Neural cell (in vitro differentiated cells): Measurements from ENCODE around the gene ETV6. TPM values are rescaled to one million over a fixed set of nuclear protein-coding genes. Genes with fewer than 3 reads are reported as not detected.

ENCODE experiments used
- H2AFZ ChIP-seq: fragments of 200-600, 300-800 bp; sonication (generic), shearing (Covaris generic); 2 replicates; pipeline ENCODE4 v1.6.0; 2014; ENCODE audit warnings: low read depth, mild to moderate bottlenecking, antibody characterized with exemption, low read length, moderate library complexity
- H3F3A ChIP-seq: fragments of 200-600 bp; shearing (Covaris generic); 2 replicates; pipeline ENCODE4 v1.6.1; 2016; ENCODE audit warnings: mild to moderate bottlenecking, moderate library complexity, mixed read lengths, antibody characterized with exemption, low read length; ENCODE audit not compliant: insufficient read depth, poor library complexity, severe bottlenecking
- H3K27ac ChIP-seq: fragments of 200-600, 300-800 bp; sonication (generic), shearing (Covaris generic); 2 replicates; pipeline ENCODE4 v1.5.1; 2014; ENCODE audit warnings: mild to moderate bottlenecking, low read length, moderate library complexity
- H3K27me3 ChIP-seq: fragments of 300-800, 200-600 bp; sonication (generic), shearing (Covaris generic); 2 replicates; pipeline ENCODE4 v1.6.0; 2014; ENCODE audit warnings: mild to moderate bottlenecking, low read depth, low read length, moderate library complexity; ENCODE audit not compliant: insufficient read depth
- H3K36me3 ChIP-seq: fragments of 300-800, 200-600 bp; sonication (generic), shearing (Covaris generic); 2 replicates; pipeline ENCODE4 v1.5.1; 2014; ENCODE audit warnings: mild to moderate bottlenecking, antibody characterized with exemption, low read length, moderate library complexity; ENCODE audit not compliant: insufficient read depth
- H3K4me2 ChIP-seq: fragments of 300-800, 200-600 bp; sonication (generic), shearing (Covaris generic); 2 replicates; pipeline ENCODE4 v1.6.0; 2014; ENCODE audit warnings: mild to moderate bottlenecking, low read length
- H3K4me3 ChIP-seq: fragments of 300-800, 200-600 bp; sonication (generic), shearing (Covaris generic); 2 replicates; pipeline ENCODE4 v1.5.1; 2014; ENCODE audit warnings: mild to moderate bottlenecking, low read length, moderate library complexity
- H3K79me2 ChIP-seq: fragments of 200-600 bp; shearing (Covaris generic); replicated peaks from 2 replicates; pipeline ENCODE4 v1.6.0; 2014; ENCODE audit warnings: mild to moderate bottlenecking, low read length, moderate library complexity; ENCODE audit not compliant: insufficient read depth
- H3K9ac ChIP-seq: fragments of 300-800, 200-600 bp; sonication (generic), shearing (Covaris generic); 2 replicates; pipeline ENCODE4 v1.6.1; 2016; ENCODE audit warnings: mild to moderate bottlenecking, low read length, mixed read lengths
- H3K9me2 ChIP-seq: fragments of 200-600 bp; shearing (Covaris generic); 2 replicates; pipeline ENCODE4 v1.6.1; 2016; ENCODE audit warnings: mild to moderate bottlenecking, low read length, mixed read lengths; ENCODE audit not compliant: insufficient read depth
- H3K9me3 ChIP-seq: fragments of 200-600, 300-800 bp; sonication (generic), shearing (Covaris generic); 2 replicates; pipeline ENCODE4 v1.6.1; 2016; ENCODE audit warnings: mild to moderate bottlenecking, mixed run types, low read length, moderate library complexity, mixed read lengths
- H4K20me1 ChIP-seq: fragments of 200-600 bp; shearing (Covaris generic); 2 replicates; pipeline ENCODE4 v1.6.1; 2016; ENCODE audit warnings: mild to moderate bottlenecking, mixed run types; ENCODE audit not compliant: insufficient read depth
- EP300 ChIP-seq: fragments of 450-650 bp; conservative IDR thresholded peaks from 2 replicates; pipeline ENCODE4 v1.6.1; 2014; ENCODE audit warnings: antibody characterized with exemption, mild to moderate bottlenecking, moderate library complexity; ENCODE audit not compliant: poor library complexity, severe bottlenecking
- EZH2 ChIP-seq: fragments of 200-600, 300-800 bp; shearing (Covaris generic), sonication (generic); IDR thresholded peaks from 2 replicates; pipeline ENCODE4 v1.6.1; 2014; ENCODE audit warnings: antibody characterized with exemption, low read length, borderline replicate concordance, mild to moderate bottlenecking; ENCODE audit not compliant: insufficient read depth, poor library complexity, severe bottlenecking
- MXI1 ChIP-seq: fragments of 450-650 bp; conservative IDR thresholded peaks from 2 replicates; pipeline ENCODE4 v1.6.1; 2014; ENCODE audit warnings: antibody characterized with exemption, mild to moderate bottlenecking; ENCODE audit not compliant: poor library complexity, severe bottlenecking
- POLR2AphosphoS5 ChIP-seq: IDR thresholded peaks from 2 replicates; pipeline ENCODE4 v1.6.1; 2012
- RAD21 ChIP-seq: fragments of 450-650 bp; conservative IDR thresholded peaks from 2 replicates; pipeline ENCODE4 v1.6.1; 2014; ENCODE audit warnings: antibody characterized with exemption, mild to moderate bottlenecking, moderate library complexity
- SMC3 ChIP-seq: fragments of 450-650 bp; conservative IDR thresholded peaks from 2 replicates; pipeline ENCODE4 v1.6.1; 2014; ENCODE audit warnings: antibody characterized with exemption, mild to moderate bottlenecking, moderate library complexity; ENCODE audit not compliant: poor library complexity
- TAF1 ChIP-seq: IDR thresholded peaks from 2 replicates; pipeline ENCODE4 v1.6.1; 2012; ENCODE audit warnings: low read depth
- polyA plus RNA-seq: library from polyadenylated mRNA; depleted of rRNA; stranded (reverse); fragments of >200 nt; gene quantifications from 2 replicates; pipeline ENCODE4 v1.2.3, GENCODE V29; 2014
- TF ChIP-seq, protein P1 (sequence below): fragments of 450-650 bp; IDR thresholded peaks from 2 replicates; pipeline ENCODE4 v1.5.1; 2014; ENCODE audit warnings: antibody characterized with exemption, mild to moderate bottlenecking, moderate library complexity; ENCODE audit not compliant: poor library complexity, severe bottlenecking
- TF ChIP-seq, protein P2 (sequence below): IDR thresholded peaks from 2 replicates; pipeline ENCODE4 v1.6.1; 2012; ENCODE audit warnings: borderline replicate concordance

The ETV6 gene
- polyA plus RNA-seq, 1 donor from 2014 or later: 1.6 TPM

DNA sequence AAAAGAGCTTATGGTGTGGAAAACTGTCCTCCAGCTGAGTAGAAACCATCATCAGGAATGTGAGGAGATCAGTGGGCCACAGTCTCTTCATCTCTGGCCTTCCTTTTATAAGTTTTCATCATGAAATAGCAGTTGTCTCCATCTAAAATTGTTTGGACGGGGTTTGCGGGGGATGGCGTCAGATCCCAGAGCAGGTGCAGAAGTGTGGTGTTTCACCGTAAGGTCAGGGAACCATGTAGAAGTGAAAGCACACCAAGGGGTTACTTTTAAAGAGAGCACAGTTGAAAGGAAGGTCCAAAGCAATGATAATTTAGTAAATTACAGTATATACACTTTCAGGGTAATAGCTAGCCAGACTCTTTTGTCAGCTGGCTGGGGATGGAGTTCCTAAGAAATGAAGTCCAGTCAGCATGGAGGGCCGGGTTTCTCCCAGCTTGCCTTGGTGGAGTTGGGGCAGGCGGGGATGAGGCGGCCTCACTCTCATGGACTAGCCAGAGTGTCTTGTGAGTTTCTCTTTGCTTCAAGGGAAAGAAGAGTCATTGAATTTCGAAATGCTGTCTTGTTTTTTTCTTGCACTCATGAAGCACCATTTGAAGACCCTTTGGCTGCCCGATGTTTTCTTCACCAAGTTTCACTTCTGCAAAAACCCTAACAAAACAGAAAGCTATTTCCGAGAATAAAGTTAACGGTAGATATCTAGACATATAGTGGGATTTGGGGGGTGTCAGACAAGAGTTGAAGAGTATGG is 100.6 kb downstream of the ETV6 start:
- H4K20me1 ChIP-seq: no peaks in the 10 kb centered on the region
- no peak overlapping the region for H3K4me2 ChIP-seq
- no peaks in the 10 kb centered on the region for H3K36me3 ChIP-seq
- H2AFZ ChIP-seq: no peak overlapping the region
- no peak overlapping the region for H3K27ac ChIP-seq
- no peaks in the 10 kb centered on the region for H3K79me2 ChIP-seq
- H3K27me3 ChIP-seq: no peaks in the 10 kb centered on the region
- no peak overlapping the region for H3K9ac ChIP-seq
- no peak overlapping the region for H3K4me3 ChIP-seq
- H3K9me3 ChIP-seq: no peaks in the 10 kb centered on the region
- no peaks in the 10 kb centered on the region for H3F3A ChIP-seq
- TF ChIP-seq SMC3: no peak
- TF ChIP-seq EP300: no peak
- no peaks in the 10 kb centered on the region for H3K9me2 ChIP-seq

DNA sequence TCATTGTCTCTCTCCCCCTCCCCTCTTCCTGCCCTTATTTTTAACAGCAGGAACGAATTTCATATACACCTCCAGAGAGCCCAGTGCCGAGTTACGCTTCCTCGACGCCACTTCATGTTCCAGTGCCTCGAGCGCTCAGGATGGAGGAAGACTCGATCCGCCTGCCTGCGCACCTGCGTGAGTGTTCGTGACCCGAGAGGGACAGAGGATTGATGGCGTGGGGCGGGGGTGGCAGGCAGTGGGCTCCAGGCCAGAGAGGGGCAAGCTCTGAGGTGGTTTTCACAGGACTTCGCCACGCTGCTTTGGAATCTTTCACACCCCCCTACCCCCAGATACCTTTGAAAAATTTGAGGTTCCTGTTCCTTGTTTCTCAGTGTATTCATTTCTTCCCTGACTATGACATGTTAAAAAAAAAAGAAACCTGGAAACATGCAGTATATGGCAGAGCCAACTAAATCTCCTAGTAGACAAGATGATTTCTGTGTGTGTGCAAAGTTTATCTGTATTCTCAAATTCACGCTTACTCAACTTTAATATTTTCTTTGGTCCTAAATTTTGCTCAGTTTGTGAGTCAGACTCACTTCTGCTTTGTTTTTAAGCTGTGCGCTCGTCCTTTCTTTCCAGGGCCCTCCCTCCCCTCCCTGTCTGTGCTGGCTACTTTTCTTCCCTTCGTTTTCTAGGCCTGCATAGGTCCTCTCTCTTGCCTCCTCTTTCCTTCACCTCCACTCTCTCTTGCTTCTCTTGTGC is 103.1 kb downstream of the ETV6 start:
- H3K9ac ChIP-seq: no peak overlapping the region
- no peaks in the 10 kb centered on the region for H3K9me3 ChIP-seq
- no peaks in the 10 kb centered on the region for H3K9me2 ChIP-seq
- no peaks in the 10 kb centered on the region for H3F3A ChIP-seq
- H3K4me3 ChIP-seq: no peak overlapping the region
- H3K27ac ChIP-seq: no peak overlapping the region
- no peaks in the 10 kb centered on the region for H3K27me3 ChIP-seq
- no peak overlapping the region for H3K4me2 ChIP-seq
- no peaks in the 10 kb centered on the region for H4K20me1 ChIP-seq
- TF ChIP-seq MXI1 (no peak), EZH2 (no peak), RAD21 (no peak), POLR2AphosphoS5 (no peak), TAF1 (no peak), EP300 (no peak)
- TF ChIP-seq, protein P1, sequence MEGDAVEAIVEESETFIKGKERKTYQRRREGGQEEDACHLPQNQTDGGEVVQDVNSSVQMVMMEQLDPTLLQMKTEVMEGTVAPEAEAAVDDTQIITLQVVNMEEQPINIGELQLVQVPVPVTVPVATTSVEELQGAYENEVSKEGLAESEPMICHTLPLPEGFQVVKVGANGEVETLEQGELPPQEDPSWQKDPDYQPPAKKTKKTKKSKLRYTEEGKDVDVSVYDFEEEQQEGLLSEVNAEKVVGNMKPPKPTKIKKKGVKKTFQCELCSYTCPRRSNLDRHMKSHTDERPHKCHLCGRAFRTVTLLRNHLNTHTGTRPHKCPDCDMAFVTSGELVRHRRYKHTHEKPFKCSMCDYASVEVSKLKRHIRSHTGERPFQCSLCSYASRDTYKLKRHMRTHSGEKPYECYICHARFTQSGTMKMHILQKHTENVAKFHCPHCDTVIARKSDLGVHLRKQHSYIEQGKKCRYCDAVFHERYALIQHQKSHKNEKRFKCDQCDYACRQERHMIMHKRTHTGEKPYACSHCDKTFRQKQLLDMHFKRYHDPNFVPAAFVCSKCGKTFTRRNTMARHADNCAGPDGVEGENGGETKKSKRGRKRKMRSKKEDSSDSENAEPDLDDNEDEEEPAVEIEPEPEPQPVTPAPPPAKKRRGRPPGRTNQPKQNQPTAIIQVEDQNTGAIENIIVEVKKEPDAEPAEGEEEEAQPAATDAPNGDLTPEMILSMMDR: no peak
- TF ChIP-seq, protein P2, sequence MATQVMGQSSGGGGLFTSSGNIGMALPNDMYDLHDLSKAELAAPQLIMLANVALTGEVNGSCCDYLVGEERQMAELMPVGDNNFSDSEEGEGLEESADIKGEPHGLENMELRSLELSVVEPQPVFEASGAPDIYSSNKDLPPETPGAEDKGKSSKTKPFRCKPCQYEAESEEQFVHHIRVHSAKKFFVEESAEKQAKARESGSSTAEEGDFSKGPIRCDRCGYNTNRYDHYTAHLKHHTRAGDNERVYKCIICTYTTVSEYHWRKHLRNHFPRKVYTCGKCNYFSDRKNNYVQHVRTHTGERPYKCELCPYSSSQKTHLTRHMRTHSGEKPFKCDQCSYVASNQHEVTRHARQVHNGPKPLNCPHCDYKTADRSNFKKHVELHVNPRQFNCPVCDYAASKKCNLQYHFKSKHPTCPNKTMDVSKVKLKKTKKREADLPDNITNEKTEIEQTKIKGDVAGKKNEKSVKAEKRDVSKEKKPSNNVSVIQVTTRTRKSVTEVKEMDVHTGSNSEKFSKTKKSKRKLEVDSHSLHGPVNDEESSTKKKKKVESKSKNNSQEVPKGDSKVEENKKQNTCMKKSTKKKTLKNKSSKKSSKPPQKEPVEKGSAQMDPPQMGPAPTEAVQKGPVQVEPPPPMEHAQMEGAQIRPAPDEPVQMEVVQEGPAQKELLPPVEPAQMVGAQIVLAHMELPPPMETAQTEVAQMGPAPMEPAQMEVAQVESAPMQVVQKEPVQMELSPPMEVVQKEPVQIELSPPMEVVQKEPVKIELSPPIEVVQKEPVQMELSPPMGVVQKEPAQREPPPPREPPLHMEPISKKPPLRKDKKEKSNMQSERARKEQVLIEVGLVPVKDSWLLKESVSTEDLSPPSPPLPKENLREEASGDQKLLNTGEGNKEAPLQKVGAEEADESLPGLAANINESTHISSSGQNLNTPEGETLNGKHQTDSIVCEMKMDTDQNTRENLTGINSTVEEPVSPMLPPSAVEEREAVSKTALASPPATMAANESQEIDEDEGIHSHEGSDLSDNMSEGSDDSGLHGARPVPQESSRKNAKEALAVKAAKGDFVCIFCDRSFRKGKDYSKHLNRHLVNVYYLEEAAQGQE: no peak
- H3K36me3 ChIP-seq: no peaks in the 10 kb centered on the region
- no peak overlapping the region for H2AFZ ChIP-seq
- H3K79me2 ChIP-seq: no peaks in the 10 kb centered on the region
